HG02798 (cell line): ENCODE results near the gene SMPD2.

Source experiments
- ATAC-seq: cut with Tn5 transposase; IDR thresholded peaks from one replicate; pipeline ENCODE4 v1.9.1; 2021; ENCODE audit warnings: mild to moderate bottlenecking; ENCODE audit not compliant: unreplicated experiment, poor library complexity

SMPD2 gene, protein sequence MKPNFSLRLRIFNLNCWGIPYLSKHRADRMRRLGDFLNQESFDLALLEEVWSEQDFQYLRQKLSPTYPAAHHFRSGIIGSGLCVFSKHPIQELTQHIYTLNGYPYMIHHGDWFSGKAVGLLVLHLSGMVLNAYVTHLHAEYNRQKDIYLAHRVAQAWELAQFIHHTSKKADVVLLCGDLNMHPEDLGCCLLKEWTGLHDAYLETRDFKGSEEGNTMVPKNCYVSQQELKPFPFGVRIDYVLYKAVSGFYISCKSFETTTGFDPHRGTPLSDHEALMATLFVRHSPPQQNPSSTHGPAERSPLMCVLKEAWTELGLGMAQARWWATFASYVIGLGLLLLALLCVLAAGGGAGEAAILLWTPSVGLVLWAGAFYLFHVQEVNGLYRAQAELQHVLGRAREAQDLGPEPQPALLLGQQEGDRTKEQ

GRCh38 chr6:109440331-109441068, at the start of gene SMPD2, which contains the start of gene PPIL6:
TSS of gene SMPD2 (plus strand) at chr6:109440724. CDS start at chr6:109441122, 398 bp downstream.
TSS of gene PPIL6 (minus strand) at chr6:109440628. CDS start at chr6:109440590, 38 bp downstream.
- ATAC-seq: peak; percentile 95

DNA sequence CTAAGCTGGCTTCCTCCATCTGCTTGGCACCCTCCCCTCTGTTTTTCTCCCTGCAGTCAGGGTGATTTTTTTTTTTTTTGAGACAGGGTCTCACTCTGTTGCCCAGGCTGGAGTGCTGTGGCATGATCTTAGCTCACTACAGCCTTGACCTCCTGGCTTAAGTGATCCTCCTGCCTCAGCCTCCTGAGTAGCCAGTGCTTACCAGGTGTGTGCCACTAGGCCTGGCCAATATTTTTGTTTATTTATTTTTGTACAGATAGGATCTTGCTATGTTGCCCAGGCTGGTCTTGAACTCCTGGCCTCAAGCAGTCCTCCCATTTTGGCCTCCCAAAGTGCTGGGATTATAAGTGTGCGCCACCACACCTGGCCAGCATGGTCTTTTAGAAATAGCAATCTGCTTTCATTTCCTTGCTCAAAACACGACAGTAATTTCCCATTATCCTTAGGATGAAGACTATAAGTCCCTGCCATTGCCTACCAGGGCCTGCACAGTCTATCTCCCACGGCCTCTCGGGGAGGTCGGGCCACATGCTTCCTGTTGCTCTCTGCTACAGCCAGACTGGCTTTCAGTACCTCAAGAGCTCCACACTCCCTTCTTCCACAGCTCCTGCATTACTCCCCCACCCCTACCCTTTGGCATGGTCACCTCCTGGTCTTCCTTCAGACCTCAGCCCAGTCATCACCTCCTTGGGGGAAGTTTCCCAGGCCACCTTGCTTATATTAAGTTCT, 47.2 kb upstream of the SMPD2 start:
- no peak for ATAC-seq

- ATAC-seq: no peak
These were observed 46.6 kb upstream of the SMPD2 start for GRCh38 chr6:109393886-109394281.

DNA sequence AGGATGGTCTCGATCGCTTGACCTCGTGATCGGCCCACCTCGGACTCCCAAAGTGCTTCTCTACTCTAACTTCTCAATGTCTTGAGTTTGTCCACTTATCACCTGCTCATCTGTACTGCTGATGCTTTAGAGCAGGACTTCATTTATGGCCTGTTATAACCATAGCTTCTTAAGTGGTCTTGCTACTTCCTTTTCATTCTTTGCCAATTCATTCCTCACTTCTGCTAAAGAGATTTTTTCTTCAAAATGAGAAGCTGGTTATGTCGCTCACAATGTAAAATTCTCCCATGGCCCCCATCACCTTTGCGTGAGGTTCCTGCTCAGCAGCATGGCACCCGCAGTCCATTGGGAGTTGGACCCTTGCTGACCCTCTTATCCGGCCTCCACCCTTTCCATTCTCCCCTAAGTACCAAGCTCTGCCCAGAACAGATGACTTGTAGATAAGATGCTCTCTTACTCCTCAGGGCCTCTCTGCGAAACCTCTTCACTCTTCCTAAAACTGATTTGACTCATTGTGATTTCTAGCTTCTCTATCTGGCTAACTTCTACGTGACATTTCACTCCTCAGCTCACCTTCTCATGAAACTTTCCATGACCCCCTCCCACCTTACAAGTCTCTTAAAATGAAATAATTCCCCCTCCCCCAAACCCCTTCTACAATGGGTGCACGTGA, 44.3 kb upstream of the SMPD2 start:
- no peak for ATAC-seq

DNA sequence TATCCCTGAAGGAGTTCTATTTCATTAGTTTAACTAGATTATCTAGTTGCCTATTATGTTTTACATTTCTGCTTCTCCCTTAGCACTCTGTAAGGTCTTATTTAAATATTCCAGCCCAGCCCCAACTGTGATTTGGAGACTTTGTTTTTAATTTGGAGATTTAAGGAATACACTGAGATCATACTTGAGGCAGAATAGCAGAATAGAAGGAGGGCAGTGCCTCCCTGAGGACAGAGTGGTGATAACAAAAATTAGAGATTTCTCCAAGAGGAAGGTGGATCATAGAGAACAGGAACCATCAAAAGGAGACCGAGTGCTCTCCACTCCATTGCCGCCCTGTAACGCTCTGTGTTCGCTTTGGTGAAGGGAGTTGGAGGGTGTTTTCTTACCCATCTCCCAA, 43.5 kb upstream of the SMPD2 start:
- no peak for ATAC-seq

GRCh38 chr6:109406196-109406595, 34.3 kb upstream of the SMPD2 start:
- no peak for ATAC-seq

DNA sequence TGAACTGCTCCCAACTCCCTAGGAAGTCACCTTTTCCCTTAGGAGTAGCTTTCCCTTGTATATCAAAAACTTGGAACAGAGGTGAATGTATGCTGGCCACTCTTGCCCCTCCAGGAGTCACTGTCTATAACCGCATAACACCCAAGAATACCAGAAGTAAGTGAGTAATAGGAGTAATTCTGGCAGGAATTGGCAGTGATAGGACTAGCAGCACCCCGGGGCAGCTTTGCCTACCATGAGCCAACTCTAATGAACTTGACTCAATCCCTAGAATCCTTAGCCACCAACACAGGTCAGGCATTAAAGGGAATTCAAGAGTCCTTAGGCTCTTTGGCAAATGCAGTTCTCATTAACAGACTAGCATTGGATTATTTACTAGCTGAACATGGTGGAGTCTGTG, 29.5 kb upstream of the SMPD2 start:
- ATAC-seq: no peak

DNA sequence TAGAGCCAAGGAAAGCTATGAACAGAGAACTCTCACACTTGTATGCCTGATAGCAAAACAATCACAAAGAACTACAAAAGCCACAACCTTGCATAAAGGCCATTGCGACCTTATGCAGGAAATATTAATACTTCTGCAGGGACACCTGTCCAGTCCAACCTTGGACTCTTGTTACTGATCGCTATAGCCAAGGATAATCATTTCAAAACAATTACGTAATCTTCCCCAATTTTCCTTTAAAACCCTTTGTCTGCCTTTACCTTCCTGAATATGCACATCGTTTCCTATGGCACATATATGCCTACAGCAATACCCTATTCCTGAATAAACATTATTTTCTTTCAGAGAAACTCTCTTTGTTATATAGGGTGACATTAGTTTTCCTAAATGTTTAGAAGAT, 22.9 kb upstream of the SMPD2 start:
- no peak for ATAC-seq

- no peak for ATAC-seq
These were observed 19.8 kb upstream of the SMPD2 start for GRCh38 chr6:109420751-109421150.

DNA sequence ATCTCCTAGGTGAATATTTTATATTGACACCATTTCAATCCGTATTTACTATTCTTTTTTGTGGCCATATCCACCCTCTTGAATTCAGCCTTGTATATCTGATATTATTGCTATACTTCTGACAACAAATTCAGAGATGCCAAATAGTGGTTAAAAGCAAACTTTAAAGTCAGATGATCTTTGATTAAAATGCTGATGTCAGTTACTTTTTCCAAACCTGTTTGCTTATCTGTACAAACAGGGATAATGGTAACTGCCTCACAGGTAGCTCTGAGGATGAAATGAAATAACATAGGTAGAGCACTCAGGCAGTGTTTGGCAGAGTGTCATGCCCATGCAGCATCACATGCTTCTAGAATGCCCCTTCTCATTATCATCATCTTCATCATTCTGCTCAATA, 19.3 kb upstream of the SMPD2 start:
- no peak for ATAC-seq

GRCh38 chr6:109424946-109425345, 15.6 kb upstream of the SMPD2 start:
- no peak for ATAC-seq

GRCh38 chr6:109428889-109429477, 11.5 kb upstream of the SMPD2 start:
- no peak for ATAC-seq

DNA sequence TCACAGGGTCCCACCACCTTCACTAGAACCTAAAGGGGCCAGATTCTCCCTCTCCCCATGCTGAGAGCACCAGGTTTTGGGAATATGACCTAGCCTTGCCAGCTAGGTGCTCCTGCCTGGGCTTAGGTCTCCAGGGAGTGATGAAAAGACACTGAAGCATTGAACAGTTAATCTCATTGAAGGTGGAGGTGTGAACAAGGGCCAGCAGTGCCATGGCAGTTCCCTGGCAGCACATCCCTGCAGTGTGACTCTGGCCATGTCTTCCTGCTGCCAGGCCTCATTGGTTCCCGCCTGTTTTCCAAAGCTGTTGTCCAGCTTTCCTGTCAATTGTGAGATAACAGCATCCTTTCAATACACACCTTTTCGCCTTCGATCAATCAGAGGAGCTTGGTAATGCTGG, 11.0 kb upstream of the SMPD2 start:
- ATAC-seq: no peak

DNA sequence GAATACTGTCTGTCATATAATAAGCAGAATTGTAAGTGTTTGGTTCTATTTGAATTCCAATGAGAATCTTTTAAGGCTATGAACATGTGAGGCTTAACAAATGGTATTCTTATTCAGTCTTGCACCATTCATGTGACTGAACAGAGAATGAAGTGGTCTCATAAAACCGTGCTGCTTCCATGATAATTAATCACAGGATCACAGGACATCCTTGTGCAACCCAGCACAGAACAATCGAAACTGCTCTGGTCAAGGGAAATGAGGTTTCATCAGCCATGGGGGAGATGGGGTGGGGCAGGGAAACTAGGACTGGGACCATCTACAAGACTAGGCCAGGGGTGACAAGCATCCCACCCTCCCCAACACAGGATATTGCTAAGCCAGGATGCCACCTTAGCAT, 6.1 kb upstream of the SMPD2 start:
- ATAC-seq: no peak

- ATAC-seq: no peak
These were observed 4.5 kb upstream of the SMPD2 start for GRCh38 chr6:109436041-109436440.

DNA sequence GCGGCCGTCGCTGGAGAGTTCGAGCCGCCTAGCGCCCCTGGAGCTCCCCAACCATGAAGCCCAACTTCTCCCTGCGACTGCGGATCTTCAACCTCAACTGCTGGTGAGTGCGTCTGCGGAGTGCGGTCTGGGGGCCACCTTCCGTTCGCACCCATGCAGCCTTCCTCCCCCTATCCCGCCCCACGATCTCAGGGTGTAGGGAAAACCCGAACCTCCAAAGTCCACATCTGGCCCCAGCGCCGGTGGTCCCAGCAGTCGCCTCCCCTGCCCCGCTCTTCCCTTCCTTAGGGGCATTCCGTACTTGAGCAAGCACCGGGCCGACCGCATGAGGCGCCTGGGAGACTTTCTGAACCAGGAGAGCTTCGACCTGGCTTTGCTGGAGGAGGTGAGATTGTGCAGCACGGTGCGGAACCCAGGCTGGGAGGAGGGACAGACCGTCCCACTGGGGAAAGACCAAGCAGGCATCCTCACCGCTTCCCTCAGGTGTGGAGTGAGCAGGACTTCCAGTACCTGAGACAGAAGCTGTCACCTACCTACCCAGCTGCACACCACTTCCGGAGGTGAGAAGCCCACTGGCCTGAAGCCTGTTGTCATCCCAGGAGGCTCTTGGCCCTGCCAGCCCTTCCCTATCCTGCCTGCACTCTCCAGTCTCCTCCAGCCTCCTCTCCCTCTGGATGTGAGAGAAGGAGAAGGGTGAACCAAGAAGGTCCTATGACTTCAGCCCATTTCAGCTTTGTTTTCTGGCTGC, 719 bp downstream of the SMPD2 start:
- peak; percentile 8 for ATAC-seq

GRCh38 chr6:109442393-109442924, 1.9 kb downstream of the SMPD2 start:
- ATAC-seq: no peak

DNA sequence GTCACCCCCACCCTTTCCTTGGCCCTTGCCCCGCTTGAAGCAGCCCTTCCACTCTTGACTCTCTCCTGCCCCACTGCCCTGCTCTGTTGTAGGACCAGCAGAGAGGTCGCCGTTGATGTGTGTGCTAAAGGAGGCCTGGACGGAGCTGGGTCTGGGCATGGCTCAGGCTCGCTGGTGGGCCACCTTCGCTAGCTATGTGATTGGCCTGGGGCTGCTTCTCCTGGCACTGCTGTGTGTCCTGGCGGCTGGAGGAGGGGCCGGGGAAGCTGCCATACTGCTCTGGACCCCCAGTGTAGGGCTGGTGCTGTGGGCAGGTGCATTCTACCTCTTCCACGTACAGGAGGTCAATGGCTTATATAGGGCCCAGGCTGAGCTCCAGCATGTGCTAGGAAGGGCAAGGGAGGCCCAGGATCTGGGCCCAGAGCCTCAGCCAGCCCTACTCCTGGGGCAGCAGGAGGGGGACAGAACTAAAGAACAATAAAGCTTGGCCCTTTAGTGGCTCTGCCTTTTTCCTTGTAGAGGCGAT, 3.0 kb downstream of the SMPD2 start:
- no peak for ATAC-seq

GRCh38 chr6:109445382-109445781, 4.9 kb downstream of the SMPD2 start:
- no peak for ATAC-seq
